Stimulated activated CD8-positive, alpha-beta memory T cell treated with anti-CD3 and anti-CD28 coated beads, Interleukin-4, amount 100 ng/mL, for 1 hour (primary cell): ENCODE measurements around the gene CDC42SE2.
"Not testable (repeated sequence)": the region's sequence is repeated elsewhere in the genome, so short reads cannot be mapped to it uniquely, and the experiment has no call there.

Experiments
- DNase-seq, 2 donors: peaks; one replicate each; pipeline ENCODE4 v3.0.0-alpha.2; 2020; ENCODE audit warnings: low read depth in 2 of 2, low spot score in 1 of 2

Gene CDC42SE2

DNA sequence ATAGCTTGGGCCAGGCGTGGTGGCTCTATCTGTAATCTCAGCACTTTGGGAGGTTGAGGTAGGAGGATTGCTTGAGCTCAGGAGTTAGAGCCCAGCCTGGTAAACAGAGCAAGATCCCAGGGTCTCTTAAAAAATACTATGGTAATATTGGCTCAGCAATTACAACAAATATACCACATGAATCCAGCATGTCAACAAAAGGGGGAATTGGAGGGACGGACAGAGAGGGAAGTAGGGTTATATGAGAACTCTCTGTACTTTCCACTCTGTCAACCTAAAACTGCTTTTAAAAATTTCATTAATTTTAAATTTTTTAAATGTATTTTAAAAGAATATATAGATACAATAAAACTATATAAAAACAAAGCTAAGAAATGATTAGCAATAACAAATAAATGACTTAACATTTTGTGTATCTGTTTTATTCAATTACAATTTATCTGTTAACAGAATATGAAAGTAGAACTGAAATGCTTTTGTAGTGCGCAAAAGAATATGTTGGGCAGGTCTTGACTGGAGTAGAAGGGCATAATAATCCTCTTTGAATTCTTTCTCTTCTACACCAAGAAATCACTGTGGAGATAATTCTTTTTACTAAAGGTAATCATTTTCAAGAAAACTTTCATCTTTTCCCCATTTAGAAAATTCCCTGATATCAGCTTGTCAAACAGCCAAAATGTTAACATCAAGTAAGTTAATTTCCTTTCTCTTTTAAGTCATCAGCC is 12.9 kb upstream of the CDC42SE2 start:
- DNase-seq = no peak

DNA sequence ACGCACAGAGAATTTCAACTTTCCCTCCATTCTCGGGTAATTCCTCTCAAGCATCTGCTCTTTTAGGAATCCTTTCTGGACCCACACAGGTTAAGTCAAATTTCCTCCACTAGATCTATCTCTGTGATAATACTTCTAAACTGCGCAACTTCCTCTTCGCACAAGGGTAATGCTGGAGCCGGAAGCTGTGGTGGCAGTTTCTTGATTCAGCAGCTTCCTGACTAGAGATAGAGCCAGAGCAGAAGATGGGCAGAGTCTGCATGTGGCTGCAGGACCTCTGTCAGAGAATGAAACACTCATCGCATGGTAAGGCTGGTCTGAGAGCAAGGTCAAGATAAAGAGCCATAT is 11.1 kb upstream of the CDC42SE2 start:
- peak; percentile 49 to 60 for DNase-seq

DNA sequence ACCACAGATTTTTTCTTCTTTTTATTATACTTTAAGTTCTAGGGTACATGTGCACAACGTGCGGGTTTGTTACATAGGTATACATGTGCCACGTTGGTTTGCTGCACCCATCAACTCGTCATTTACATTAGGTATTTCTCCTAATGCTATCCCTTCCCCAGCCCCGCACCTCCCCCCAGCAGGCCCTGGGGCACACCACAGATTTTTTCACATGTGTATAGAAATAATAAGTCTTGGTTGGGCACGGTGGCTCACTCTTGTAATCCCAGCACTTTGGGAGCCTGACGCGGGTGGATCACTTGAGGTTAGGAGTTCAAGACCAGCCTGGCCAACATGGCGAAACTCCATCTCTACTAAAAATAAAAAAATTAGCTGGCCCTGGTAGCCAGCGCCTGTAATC is 9.8 kb upstream of the CDC42SE2 start:
- not testable (repeated sequence) for DNase-seq

DNA sequence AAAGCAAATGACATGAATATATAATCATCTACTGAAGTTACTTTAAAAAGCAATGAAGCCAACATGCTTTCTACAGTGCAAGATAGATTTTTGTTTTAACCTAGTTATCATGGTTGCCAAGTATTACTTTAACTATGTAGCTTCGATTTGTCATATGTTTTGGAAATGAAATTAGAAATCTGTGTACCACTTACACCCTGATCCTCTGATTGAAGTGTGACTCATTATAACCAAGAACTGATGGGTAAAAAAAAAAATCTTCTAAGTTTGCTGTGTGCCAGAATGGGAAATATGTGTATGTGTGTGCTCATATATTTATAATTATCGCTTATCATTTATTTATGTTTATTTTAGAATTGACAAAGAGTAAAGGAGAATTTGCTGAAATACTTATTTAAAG is 9.1 kb upstream of the CDC42SE2 start:
- DNase-seq = no peak

DNA sequence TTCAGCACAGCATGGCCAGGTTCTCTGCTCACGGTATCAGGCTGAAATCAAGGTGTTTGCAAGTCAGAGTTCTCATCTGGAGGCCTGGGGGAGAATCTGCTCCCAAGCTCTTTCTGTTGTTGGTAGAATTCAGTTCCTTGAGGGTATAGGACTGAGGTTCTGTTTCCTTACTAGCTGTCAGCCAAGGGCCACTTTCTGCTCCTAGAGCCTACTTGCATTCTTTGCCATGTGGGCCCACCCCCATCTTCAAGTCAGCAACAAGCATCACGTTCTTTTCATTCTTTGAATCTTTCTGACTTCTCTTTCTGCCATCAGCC is 7.4 kb upstream of the CDC42SE2 start:
- no peak for DNase-seq

DNA sequence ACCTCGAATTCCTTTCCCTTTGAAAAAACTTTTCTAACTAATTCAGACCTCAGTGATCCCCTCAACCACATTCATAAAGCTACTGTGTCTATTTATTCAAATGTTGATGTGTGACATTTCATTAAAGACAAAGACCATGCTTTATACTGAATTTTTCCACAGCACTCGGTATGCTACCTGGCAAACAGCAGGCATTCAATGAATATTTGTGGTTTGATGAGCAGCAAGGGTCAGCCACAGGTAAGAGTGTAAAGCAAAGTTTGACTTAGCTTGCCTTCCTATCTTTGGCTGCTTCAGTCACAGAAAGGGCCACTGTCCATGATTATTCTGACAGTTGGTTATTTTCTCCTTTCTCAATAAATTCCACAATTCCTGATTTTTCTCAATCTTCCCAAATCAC is 5.1 kb upstream of the CDC42SE2 start:
- no peak for DNase-seq

DNA sequence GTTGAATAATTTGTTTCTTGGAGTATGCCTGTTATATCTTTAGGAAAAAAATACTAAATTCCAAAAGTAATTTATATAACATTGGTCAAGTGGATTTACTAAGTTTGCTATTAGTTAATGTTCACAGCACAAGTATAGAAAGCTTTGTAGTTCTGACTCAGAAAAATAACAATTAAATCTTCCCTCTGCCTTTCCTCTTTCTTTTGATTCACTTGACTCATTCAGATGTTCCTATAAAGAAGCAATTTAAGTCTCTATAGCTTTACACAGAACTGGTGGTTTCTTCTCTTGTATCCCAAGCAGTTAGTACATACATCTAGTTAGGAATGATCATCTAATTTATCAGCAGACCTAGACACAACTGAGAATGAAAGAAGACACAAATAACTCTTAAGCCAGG is 4.5 kb upstream of the CDC42SE2 start:
- no peak for DNase-seq

DNA sequence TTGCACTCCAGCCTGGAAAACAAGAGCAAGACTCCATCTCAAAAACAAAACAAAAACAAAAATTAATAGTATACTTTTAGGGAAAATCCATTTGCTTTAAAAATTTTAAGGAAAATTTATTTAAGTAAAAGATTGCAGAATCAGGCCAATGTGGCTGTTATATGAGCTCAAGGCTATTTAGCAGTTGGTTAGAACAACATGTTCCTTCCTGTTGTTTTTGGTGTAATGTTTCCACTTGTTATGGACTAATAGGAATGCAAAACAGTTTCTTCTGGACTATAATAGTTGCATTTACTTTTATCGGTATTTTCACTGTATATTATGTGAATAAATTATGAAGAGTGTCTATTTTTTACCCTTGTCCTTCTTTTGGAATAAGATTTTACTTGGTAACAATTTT is 3.0 kb upstream of the CDC42SE2 start:
- no peak for DNase-seq

DNA sequence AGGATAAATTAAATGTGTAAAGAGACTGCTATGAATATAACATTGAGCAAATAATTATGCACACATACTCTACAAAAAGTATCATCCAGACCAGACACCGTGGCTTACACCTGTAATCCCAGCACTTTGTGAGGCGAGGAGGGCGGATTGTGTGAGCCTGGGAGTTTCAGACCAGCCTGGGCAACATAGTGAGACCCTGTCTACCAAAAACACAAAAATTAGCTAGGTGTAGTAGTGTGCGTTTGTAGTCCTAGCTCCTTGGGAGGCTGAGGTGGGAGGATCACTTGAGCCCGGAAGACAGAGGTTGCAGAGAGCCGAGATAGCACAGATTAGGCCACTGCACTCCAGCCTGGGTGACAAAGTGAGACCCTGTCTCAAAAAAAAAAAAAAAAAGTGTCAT is 2.4 kb upstream of the CDC42SE2 start:
- no peak for DNase-seq

DNA sequence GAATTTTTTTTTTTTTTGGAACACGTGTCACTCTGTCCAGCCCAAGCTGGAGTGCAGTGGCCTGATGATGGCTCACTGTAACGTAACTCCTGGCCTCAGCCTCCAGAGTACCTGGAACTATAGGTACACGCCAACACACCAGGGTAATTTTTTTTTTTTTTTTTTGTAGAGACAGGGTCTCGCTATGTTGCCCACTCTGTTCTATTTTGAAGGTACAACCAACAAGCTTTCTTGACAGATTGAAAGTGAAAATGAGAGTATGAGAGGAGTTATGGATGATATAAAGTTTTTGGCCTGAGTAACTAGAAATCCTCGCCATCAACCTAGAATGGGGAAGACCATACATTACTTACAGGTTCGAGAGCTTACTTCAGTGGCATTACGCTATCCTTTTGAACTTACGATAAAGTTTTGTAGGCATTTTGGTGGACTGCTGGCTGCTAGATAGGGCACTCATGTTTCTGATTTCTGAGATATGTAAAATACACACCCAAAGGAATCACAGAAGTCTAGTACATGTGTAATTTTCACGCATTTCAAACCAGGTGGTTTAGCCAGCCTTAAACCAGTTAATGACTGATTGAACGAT is 806 bp upstream of the CDC42SE2 start:
- no peak for DNase-seq

DNA sequence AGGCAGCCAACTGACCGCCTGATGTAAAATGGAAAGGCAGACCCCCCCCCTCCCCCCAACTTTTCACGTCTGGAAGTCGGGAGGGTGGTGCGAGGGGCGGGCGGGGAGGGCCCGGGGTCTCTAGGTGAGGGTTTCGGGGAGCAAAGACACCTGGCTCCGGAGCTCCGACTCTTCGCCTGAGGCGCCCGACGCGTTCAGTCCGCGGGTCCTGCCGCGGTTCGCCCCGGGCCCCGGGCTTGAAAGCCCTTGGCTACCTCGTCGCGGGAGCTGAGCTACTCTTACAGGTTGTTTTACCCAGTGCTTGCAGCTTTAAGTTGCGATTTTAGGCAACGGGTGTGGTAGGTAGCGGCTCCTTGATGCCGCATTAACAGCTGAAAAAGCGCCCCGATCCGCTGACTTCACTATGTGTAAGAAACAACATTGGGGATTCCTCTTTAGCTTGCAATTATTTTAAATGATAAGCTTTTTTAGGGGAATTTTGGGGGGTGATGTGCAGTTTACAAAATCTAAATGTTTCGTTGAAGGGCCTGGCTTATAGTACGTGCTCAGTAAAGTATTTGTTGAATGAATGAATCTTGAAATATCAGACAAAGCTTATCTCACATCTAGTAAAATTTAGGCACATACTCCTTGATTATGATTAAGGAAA is 722 bp downstream of the CDC42SE2 start:
- DNase-seq = no peak

DNA sequence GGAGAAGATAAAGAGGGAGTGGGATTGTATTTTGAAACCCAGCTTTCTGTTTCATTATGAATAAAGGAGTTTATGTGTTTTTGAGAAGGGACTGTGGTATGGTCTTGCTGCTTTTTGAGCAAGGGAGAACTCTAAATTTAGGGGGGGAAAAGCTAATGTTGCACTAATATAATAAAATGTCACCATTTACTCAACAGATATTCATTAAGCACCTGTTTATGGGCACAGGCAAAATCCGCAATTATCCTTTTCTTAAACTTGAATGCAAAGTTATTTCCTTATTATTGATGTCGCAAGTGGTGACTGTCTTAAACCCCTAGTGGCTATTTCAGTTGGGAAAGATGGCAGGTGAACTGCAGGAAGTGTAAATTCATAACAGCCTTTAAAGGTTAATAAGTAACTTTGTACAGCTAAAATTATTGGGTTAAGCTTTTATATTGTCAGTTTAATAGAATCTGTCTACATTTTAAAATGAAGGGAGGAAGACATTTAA is 1.5 kb downstream of the CDC42SE2 start:
- no peak for DNase-seq

DNA sequence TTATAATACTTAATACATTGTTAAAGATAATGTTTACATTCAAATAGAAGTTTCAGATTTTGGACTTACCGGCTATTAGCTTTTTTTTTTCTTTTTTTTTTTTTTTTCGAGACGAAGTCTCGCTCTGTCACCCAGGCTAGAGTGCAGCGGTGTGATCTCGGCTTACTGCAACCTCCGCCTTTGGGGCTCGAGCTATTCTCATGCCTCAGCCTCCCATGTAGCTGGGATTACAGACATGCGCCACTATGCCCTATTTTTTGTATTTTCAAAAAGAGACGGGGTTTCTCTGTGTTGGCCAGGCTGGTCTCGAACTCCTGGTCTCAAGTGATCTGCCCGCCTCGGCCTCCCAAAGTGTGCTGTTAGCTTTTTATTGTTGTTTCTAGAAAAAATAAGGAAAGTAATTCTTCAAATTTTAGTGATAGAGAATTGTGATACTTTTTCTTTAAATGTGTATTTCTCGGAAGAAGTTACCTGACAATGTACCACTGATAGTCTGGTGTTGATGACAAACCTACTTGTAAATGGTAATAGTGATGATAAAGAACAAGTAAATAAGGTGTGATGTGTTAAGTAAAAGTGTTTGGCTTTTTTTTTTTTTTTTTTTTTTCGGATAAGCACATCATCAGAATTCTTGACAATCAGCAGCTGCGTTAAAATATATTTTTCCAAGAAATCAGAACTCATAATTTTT is 2.7 kb downstream of the CDC42SE2 start:
- DNase-seq = no peak

DNA sequence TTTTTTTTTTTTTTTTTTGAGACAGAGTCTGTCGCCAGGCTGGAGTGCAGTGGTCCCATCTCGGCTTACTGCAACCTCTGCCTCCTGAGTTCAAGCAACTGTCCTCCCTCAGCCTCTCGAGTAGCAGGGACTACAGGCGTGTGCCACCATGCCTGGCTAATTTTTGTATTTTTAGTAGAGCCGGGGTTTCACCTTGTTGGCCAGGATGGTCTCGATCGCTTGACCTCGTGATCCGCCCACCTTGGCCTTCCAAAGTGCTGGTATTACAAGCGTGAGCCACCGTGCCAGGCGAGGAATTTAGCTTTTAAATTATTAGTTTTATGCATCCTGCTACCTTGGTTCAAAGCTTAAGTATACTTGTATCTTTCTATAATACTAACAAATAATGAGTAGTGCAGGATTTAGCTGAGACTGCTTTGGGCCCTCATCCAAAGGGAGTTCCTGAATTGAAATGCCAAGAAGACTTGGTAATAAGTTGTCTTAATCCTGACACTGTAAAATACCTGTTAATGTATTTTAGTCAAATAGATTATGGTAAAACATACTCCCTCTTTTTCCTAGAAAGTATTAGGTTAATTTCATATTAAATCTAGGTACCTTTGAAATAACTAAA is 5.0 kb downstream of the CDC42SE2 start:
- no peak for DNase-seq

DNA sequence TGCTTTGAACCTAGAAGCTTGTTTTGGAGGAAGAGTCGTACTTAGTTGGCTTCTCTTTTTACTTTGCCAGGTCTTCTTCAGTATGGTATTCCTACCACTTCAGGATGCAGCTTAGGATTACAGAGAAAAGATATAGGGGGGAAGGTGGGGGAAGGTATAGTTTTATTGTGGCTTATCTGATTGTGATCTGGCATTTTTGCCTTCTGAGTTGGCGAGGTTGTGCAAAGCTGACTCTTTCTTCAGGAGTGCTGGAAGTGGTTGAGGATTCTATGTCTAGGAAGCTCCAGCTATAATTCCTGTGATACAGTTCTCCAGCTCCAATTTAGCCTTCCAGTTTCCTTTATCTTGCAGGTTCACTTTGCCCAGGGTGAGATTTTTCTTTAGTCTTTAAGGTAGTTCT is 7.0 kb downstream of the CDC42SE2 start:
- DNase-seq = no peak

DNA sequence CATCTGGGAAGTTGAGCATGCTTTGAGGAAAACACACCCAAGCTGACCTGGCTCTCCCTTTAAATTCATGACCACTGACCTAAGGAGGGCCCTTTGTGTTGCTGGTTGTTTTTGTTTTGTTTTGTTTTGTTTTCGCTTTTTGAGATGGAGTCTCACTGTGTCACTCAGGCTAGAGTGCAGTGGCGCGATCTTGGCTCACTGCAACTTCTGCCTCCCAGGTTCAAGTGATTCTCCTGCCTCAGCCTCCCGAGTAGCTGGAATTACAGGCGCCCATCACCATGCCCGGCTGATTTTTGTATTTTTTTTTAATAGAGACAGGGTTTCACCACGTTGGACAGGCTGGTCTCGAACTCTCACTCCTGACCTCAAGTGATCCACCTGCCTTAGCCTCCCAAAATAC is 8.0 kb downstream of the CDC42SE2 start:
- DNase-seq = not testable (repeated sequence)

DNA sequence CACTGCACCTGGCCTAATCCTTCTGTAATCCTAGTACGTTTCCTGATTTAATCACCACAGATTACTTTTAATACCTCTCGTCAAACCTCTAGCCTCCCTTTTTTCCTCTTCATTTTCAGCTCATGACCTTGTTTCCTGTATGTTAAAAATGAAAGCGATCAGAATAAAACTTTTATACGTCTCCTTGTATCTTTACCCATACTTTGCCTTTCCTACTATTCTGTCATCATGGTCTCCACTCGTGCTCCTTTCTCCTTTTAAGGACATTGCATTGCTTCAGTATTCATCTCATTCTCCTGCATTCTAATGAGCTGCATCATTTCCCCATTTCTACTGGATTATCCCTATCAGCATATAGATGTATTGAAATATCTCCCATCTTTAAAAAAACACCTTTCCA is 8.5 kb downstream of the CDC42SE2 start:
- DNase-seq = no peak

DNA sequence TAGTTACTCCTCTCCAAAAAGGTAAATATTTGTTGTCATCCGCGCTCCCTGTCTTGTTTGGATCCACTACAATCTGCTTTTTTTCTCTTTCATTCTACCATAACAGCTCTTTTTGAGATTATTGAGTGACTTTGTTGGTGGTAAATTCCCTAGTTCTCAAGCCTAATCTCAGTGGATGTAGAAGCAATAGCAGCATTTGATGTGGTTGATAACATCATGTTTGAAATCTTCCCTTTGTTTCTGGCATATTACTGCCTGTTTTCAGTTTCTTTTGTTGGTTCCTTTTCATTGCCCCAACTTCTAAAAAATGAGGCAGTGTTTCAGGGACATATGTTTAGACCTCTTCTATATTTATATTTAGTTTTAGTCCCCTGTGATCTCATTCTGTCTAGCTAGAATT is 8.9 kb downstream of the CDC42SE2 start:
- no peak for DNase-seq

DNA sequence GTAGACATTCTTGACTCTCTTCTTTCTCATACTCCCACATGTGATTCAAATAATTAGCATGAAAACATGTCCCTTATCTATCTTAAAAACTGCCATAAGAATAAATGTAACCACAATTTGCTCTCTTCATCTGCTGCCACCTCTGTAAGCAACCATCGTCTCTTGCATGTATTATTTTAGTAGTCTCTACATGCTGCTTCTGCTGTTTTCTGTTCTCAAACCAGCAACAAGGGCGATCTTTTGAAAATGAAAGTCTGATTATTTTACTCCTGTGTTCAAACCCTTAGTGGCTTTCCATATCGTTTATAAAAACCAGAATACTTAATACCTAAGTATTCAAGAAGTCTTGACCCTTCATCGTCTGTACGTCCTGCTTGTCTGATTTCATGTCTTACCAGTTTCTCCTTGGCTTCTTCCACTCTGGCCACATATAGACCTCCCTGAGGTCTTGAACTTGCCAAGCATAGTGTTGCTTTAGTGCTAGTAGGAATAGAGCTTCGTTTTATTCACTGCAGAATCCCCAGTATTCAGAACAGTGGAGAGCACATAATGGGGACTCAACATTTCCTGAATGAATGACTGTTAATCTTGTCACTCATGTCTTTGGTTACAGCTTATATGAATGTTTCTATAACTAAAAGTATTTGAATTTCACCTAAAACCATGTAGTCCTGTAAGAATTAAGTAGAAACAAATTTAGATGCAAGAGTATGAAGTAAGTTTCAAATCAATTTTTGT is 10.6 kb downstream of the CDC42SE2 start:
- no peak for DNase-seq

DNA sequence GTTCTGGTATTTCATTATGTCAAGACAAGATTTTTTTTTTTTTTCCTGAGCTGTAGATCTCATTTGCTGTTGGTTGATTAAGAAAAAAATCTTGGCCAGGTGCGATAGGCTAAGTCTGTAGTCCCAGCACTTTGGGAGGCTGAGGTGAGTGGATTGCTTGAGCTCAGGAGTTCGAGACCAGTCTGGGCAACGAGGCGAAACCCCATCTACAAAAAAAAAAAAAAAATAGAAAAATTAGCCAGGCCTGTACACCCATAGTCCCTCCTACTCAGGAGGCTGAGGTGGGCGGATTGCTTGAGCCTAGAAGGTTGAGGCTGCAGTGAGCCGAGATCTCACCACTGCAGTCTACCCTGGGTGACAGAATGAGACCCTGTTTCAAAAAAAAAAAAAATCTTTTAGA is 12.2 kb downstream of the CDC42SE2 start:
- no peak for DNase-seq

DNA sequence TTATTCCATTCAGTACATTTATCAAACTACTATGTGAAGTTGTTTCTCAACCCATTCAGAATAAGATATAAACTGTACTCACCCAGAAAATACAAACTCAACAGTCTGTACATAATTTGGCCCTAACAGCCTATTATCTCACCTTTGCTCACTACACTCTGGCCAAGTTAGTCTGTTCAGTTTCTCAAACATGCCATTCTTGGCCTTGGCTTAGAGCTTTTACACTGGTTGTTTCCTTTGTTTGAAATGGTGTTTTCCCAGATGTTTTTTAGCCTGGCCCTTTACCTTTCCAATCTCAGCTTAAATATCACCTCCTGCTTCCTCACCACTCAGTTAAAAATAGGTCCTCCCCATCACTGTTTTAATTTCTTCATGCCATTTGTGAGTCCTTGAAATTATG is 13.6 kb downstream of the CDC42SE2 start:
- DNase-seq = no peak
